H1 (cell line): ENCODE data around the gene GDPD2. TPM values are rescaled to one million over a fixed set of nuclear protein-coding genes. Genes with fewer than 3 reads are reported as not detected.

Experiments used
- CTCF ChIA-PET: fragments of 300-600 bp; sonication (Branson Sonifier 250); formaldehyde crosslinking; loops from one replicate; lab custom pipeline; 2021; ENCODE audit not compliant: partially characterized antibody; lab: Charles Lee
- POLR2A ChIA-PET: fragments of 300-600 bp; sonication (Branson Sonifier 250); formaldehyde crosslinking; loops from one replicate; lab custom pipeline; 2021; ENCODE audit warnings: inconsistent platforms; ENCODE audit not compliant: partially characterized antibody; lab: Charles Lee
- DNase-seq, 2 experiments: peaks; one replicate each; pipeline versions ENCODE4 v3.0.0 to v3.0.0-alpha.2; 2010 to 2022; ENCODE audit warnings: low spot score in 2 of 2, low read depth in 1 of 2, mixed read lengths in 1 of 2
- FAIRE-seq: peaks from 2 replicates; lab custom pipeline; 2011; peaks lifted over from hg19 to GRCh38; lab: Jason Lieb, UNC
- H2AFZ ChIP-seq: 2 replicates; pipeline ENCODE4 v1.8.1; 2012; ENCODE audit warnings: low read length, inconsistent platforms
- H2AK5ac ChIP-seq: 2 replicates; pipeline ENCODE4 v1.6.1; 2013; ENCODE audit warnings: low read depth, low read length
- H2BK120ac ChIP-seq: replicated peaks from 2 replicates; pipeline ENCODE3; 2013; ENCODE audit warnings: low read depth, low read length, inconsistent platforms
- H2BK12ac ChIP-seq: 2 replicates; pipeline ENCODE4 v1.6.1; 2013; ENCODE audit warnings: low read depth, low read length
- H2BK15ac ChIP-seq: 2 replicates; pipeline ENCODE4 v1.6.1; 2013; ENCODE audit warnings: low read length
- H2BK20ac ChIP-seq: 2 replicates; pipeline ENCODE4 v1.6.1; 2013; ENCODE audit warnings: low read length
- H2BK5ac ChIP-seq: 2 replicates; pipeline ENCODE4 v1.6.1; 2013; ENCODE audit warnings: low read depth, low read length
- H3K14ac ChIP-seq: 2 replicates; pipeline ENCODE4 v1.6.1; 2013; ENCODE audit warnings: inconsistent platforms; ENCODE audit not compliant: insufficient read length
- H3K18ac ChIP-seq: 2 replicates; pipeline ENCODE4 v1.6.1; 2013; ENCODE audit warnings: low read length; ENCODE audit errors: extremely low read depth
- H3K23ac ChIP-seq: 2 replicates; pipeline ENCODE4 v1.6.1; 2013; ENCODE audit warnings: inconsistent platforms; ENCODE audit not compliant: insufficient read length
- H3K23me2 ChIP-seq: 2 replicates; pipeline ENCODE4 v1.6.1; 2013; ENCODE audit warnings: low read depth, low read length
- H3K27ac ChIP-seq: 2 replicates; pipeline ENCODE4 v1.6.1; 2011; ENCODE audit warnings: low read depth, low read length, inconsistent platforms
- H3K27me3 ChIP-seq, 4 experiments: replicated peaks in 1 of 4; 1 replicate in 1 of 4; 2 replicates in 3 of 4; pipeline versions ENCODE4 v1.6.1 to v1.8.1; 2011 to 2013; ENCODE audit warnings: low read length in 3 of 4, mild to moderate bottlenecking in 3 of 4, inconsistent platforms in 2 of 4, mixed read lengths in 2 of 4, moderate library complexity in 1 of 4; ENCODE audit not compliant: control insufficient read depth in 3 of 4, insufficient read depth in 3 of 4; ENCODE audit errors: extremely low read depth in 1 of 4
- H3K36me3 ChIP-seq, 4 experiments: 2 replicates each; pipeline versions ENCODE4 v1.6.1 to v1.8.1; 2011 to 2013; ENCODE audit warnings: mild to moderate bottlenecking in 4 of 4, low read length in 3 of 4, moderate library complexity in 2 of 4, control low read depth in 1 of 4, inconsistent platforms in 1 of 4; ENCODE audit not compliant: insufficient read depth in 4 of 4, control insufficient read depth in 2 of 4
- H3K4ac ChIP-seq: replicated peaks from 2 replicates; pipeline ENCODE3; 2013; ENCODE audit warnings: low read length, low read depth, mixed read lengths, inconsistent platforms; ENCODE audit not compliant: insufficient read length
- H3K4me1 ChIP-seq, 4 experiments: replicated peaks in 1 of 4; 1 replicate in 1 of 4; 2 replicates in 3 of 4; pipeline versions ENCODE4 v1.6.1 to v1.8.1; 2011 to 2013; ENCODE audit warnings: low read length in 3 of 4, inconsistent platforms in 2 of 4, mixed read lengths in 1 of 4; ENCODE audit not compliant: insufficient read depth in 4 of 4, control insufficient read depth in 3 of 4
- H3K4me2 ChIP-seq, 2 experiments: 2 replicates each; pipeline versions ENCODE4 v1.6.1 to v1.8.1; 2011 to 2013; ENCODE audit warnings: low read depth in 2 of 2, low read length in 2 of 2, control low read depth in 1 of 2, inconsistent platforms in 1 of 2, mild to moderate bottlenecking in 1 of 2; ENCODE audit not compliant: insufficient read depth in 1 of 2
- H3K4me3 ChIP-seq, 4 experiments: fragments of 200-600, 300-600 bp in 1 of 4; sonication (generic), shearing (Covaris generic), sonication (Bioruptor Twin) in 1 of 4; 2 replicates each; pipeline versions ENCODE4 v1.5.1 to v1.8.1; 2011 to 2016; ENCODE audit warnings: low read length in 4 of 4, low read depth in 3 of 4, control low read depth in 2 of 4, inconsistent platforms in 2 of 4, mild to moderate bottlenecking in 2 of 4, mixed read lengths in 1 of 4, moderate library complexity in 1 of 4; ENCODE audit not compliant: insufficient read depth in 2 of 4; ENCODE audit errors: extremely low read depth in 1 of 4
- H3K56ac ChIP-seq: replicated peaks from 2 replicates; pipeline ENCODE3; 2013; ENCODE audit warnings: low read depth, mild to moderate bottlenecking, mixed read lengths, low read length, inconsistent platforms; ENCODE audit not compliant: insufficient read length
- H3K79me1 ChIP-seq: 2 replicates; pipeline ENCODE4 v1.6.1; 2013; ENCODE audit warnings: low read depth, low read length, control low read depth
- H3K79me2 ChIP-seq, 2 experiments: 2 replicates each; pipeline versions ENCODE4 v1.6.1 to v1.8.1; 2012 to 2013; ENCODE audit warnings: low read length in 2 of 2, mild to moderate bottlenecking in 2 of 2, inconsistent platforms in 1 of 2; ENCODE audit not compliant: insufficient read depth in 2 of 2, control insufficient read depth in 1 of 2
- H3K9ac ChIP-seq, 4 experiments: replicated peaks in 1 of 4; 1 replicate in 1 of 4; 2 replicates in 3 of 4; pipeline versions ENCODE4 v1.6.1 to v1.8.1; 2011 to 2013; ENCODE audit warnings: low read depth in 3 of 4, low read length in 3 of 4, control low read depth in 2 of 4, mild to moderate bottlenecking in 2 of 4, moderate library complexity in 2 of 4, inconsistent platforms in 1 of 4; ENCODE audit errors: extremely low read depth in 1 of 4
- H3K9me3 ChIP-seq, 2 experiments: 2 replicates each; pipeline versions ENCODE4 v1.6.1 to v1.8.1; 2012 to 2013; ENCODE audit warnings: mild to moderate bottlenecking in 2 of 2, moderate library complexity in 2 of 2, control low read depth in 1 of 2, inconsistent platforms in 1 of 2, low read depth in 1 of 2, low read length in 1 of 2, mixed read lengths in 1 of 2; ENCODE audit not compliant: insufficient read depth in 2 of 2
- H4K20me1 ChIP-seq, 2 experiments: replicated peaks in 1 of 2; 2 replicates each; pipeline versions ENCODE3 to v1.8.1; 2011 to 2013; ENCODE audit warnings: inconsistent platforms in 2 of 2, low read length in 2 of 2, mild to moderate bottlenecking in 1 of 2; ENCODE audit not compliant: insufficient read depth in 2 of 2, control insufficient read depth in 1 of 2
- H4K5ac ChIP-seq: 2 replicates; pipeline ENCODE4 v1.6.1; 2013; ENCODE audit warnings: low read length, low read depth, mixed read lengths, inconsistent platforms; ENCODE audit not compliant: insufficient read length
- H4K8ac ChIP-seq: 2 replicates; pipeline ENCODE4 v1.8.0; 2013; ENCODE audit warnings: mild to moderate bottlenecking, moderate library complexity, low read length, inconsistent platforms; ENCODE audit not compliant: insufficient read depth; ENCODE audit errors: extremely low read depth
- H4K91ac ChIP-seq: replicated peaks from 2 replicates; pipeline ENCODE3; 2013; ENCODE audit warnings: low read length, mixed read lengths, inconsistent platforms; ENCODE audit not compliant: insufficient read length
- BCL11A ChIP-seq, 2 experiments: IDR thresholded peaks; one replicate each; pipeline ENCODE4 v1.6.1; 2011; ENCODE audit warnings: low read depth in 2 of 2, low read length in 2 of 2, mild to moderate bottlenecking in 2 of 2
- CREB1 ChIP-seq: IDR thresholded peaks from 2 replicates; pipeline ENCODE4 v1.6.1; 2012; ENCODE audit warnings: inconsistent platforms
- GABPA ChIP-seq: IDR thresholded peaks from 2 replicates; pipeline ENCODE4 v1.6.1; 2011; ENCODE audit warnings: mild to moderate bottlenecking, low read length, moderate library complexity, borderline replicate concordance; ENCODE audit not compliant: insufficient read depth
- GTF2F1 ChIP-seq: IDR thresholded peaks from 2 replicates; pipeline ENCODE4 v1.6.1; 2012; ENCODE audit warnings: low read depth, low read length, improper control_type of control experiment, borderline replicate concordance
- HDAC6 ChIP-seq: IDR thresholded peaks from one replicate; pipeline ENCODE4 v1.7.1; 2012; ENCODE audit warnings: low read depth, mild to moderate bottlenecking, inconsistent platforms, low read length, moderate library complexity
- KDM4A ChIP-seq: IDR thresholded peaks from one replicate; pipeline ENCODE4 v1.7.1; 2012; ENCODE audit warnings: low read depth, mild to moderate bottlenecking, moderate library complexity, low read length, inconsistent platforms; ENCODE audit not compliant: severe bottlenecking
- MAX ChIP-seq: IDR thresholded peaks from 2 replicates; pipeline ENCODE4 v1.6.1; 2012; ENCODE audit warnings: inconsistent platforms
- PHF8 ChIP-seq: fragments of 200-600 bp; sonication (generic); conservative IDR thresholded peaks from 2 replicates; pipeline ENCODE4 v1.7.1; 2012; ENCODE audit warnings: low read depth, mild to moderate bottlenecking, inconsistent platforms, low read length, moderate library complexity
- POU5F1 ChIP-seq: IDR thresholded peaks from 2 replicates; pipeline ENCODE4 v1.6.1; 2011; ENCODE audit warnings: low read depth, mild to moderate bottlenecking, low read length, moderate library complexity
- RXRA ChIP-seq: IDR thresholded peaks from 2 replicates; pipeline ENCODE4 v1.6.1; 2011; ENCODE audit warnings: low read depth, mild to moderate bottlenecking, low read length, moderate library complexity; ENCODE audit not compliant: insufficient read depth
- SIX5 ChIP-seq: IDR thresholded peaks from 2 replicates; pipeline ENCODE4 v1.6.1; 2011; ENCODE audit warnings: mild to moderate bottlenecking, low read depth, low read length
- SP4 ChIP-seq: IDR thresholded peaks from 2 replicates; pipeline ENCODE4 v1.6.1; 2012; ENCODE audit warnings: low read length, inconsistent platforms
- TAF7 ChIP-seq: optimal IDR thresholded peaks from 2 replicates; pipeline ENCODE3; 2011; ENCODE audit warnings: low read depth, mild to moderate bottlenecking, inconsistent platforms, low read length, moderate library complexity, borderline replicate concordance
- TBP ChIP-seq: IDR thresholded peaks from 2 replicates; pipeline ENCODE4 v1.6.1; 2011; ENCODE audit warnings: low read depth, low read length, improper control_type of control experiment
- TEAD4 ChIP-seq: IDR thresholded peaks from 2 replicates; pipeline ENCODE4 v1.6.1; 2012; ENCODE audit warnings: low read depth, low read length, inconsistent platforms, mixed read lengths
- WGBS, 2 experiments: shearing (Covaris generic) in 1 of 2; methylation state at CpG; one replicate each; pipeline versions ENCODE4 v1.1.6 to v1.1.7; 2013 to 2015; ENCODE audit warnings: low lambda C conversion rate in 2 of 2, mixed read lengths in 2 of 2, inconsistent platforms in 1 of 2, low coverage in 1 of 2, missing lambda C conversion rate in 1 of 2; ENCODE audit not compliant: insufficient replicate concordance in 2 of 2, insufficient coverage in 1 of 2, insufficient read length in 1 of 2; ENCODE audit errors: extremely low coverage in 1 of 2, missing lambda C conversion rate in 1 of 2; 5-methylcytosine and 5-hydroxymethylcytosine counted together
- polyA plus RNA-seq, 7 experiments: library from polyadenylated mRNA; depleted of rRNA in 3 of 7; stranded (reverse) in 5 of 7; unstranded in 2 of 7; fragments of >200 nt in 5 of 7; fragments of 200-250 nt in 2 of 7; gene quantifications; 1 replicate in 5 of 7; 2 replicates in 1 of 7; 4 replicates in 1 of 7; pipeline versions ENCODE4 v1.2.1 to v1.2.3, GENCODE V29; 2011 to 2013; ENCODE audit warnings: missing spikeins in 2 of 7, mixed read lengths in 2 of 7
- total RNA-seq: library from RNA; stranded (reverse); fragmentation: NEBNext Ultra II Directional; extraction: Animal tissue kit (Norgen Biotek cat#: 25700); gene quantifications from 2 replicates; pipeline ENCODE4 v1.2.1, GENCODE V29; 2021

The GDPD2 gene
- total and polyA plus RNA-seq, 2 of the 8 experiments (the other 6 are each of a cell fraction or from before 2014, with no cell fraction given), result 25.6 to 68.3 TPM

- Histone ChIP-seq H3K23me2 (no peaks in the 10 kb centered on the region), H3K23ac (no peak overlapping the region), H2BK120ac (no peak overlapping the region), H3K14ac (no peak overlapping the region), H3K18ac (no peak overlapping the region), H3K27me3 (no peaks in the 10 kb centered on the region), H4K8ac (no peak overlapping the region), H2BK5ac (no peak overlapping the region), H3K9me3 (no peaks in the 10 kb centered on the region), H3K4me2 (no peak overlapping the region), H3K9ac (no peak overlapping the region), H2BK15ac (no peak overlapping the region), H3K4me1 (no peaks in the 10 kb centered on the region), H4K20me1 (no peaks in the 10 kb centered on the region), H3K36me3 (peaks cover 3 to 39% (median 16%) of the 10 kb centered on the region in 4 experiments), H2BK20ac (no peak overlapping the region), H2AFZ (no peak overlapping the region), H4K5ac (no peak overlapping the region), H2BK12ac (no peak overlapping the region), H4K91ac (no peak overlapping the region), H3K4ac (no peak overlapping the region), H2AK5ac (no peak overlapping the region), H3K79me1 (no peaks in the 10 kb centered on the region), H3K4me3 (no peak overlapping the region), H3K27ac (no peak overlapping the region), H3K56ac (no peak overlapping the region), H3K79me2 (no peaks in the 10 kb centered on the region)
- no peak for DNase-seq
- 79% methylated on average over 1 of the region's 1 CpG; no CpG with 5 or more reads in 1 of the 2 experiments for WGBS, 2 experiments
- POLR2A ChIA-PET, result no interaction called here
- FAIRE-seq, result no peak
- CTCF ChIA-PET, result interaction anchor here (1.1 kb wide), 1 partner anchor 14 kb away, joined by 4 read pairs; no protein-coding TSS in a partner anchor
- no peak for TF ChIP-seq TBP
- no peak for TF ChIP-seq TAF7
- no peak for TF ChIP-seq HDAC6
- no peak for TF ChIP-seq GABPA
- TF ChIP-seq KDM4A, result no peak
- no peak for TF ChIP-seq POU5F1
- TF ChIP-seq MAX, result no peak
- TF ChIP-seq GTF2F1, result no peak
- TF ChIP-seq SIX5, result no peak
- TF ChIP-seq RXRA, result no peak
- no peak for TF ChIP-seq SP4
- no peak for TF ChIP-seq BCL11A (IDR thresholded peaks at IDR 0.05; ENCODE audit: low read depth in 2 of 2, low read length in 2 of 2)
- TF ChIP-seq TEAD4, result no peak
- TF ChIP-seq CREB1, result no peak
- TF ChIP-seq PHF8, result no peak
Measured at GRCh38 chrX:70405003-70405402, 18.1 kb upstream of the GDPD2 start.
